GM12873 (cell line): ENCODE data around the gene SNX22.

Source experiments
- CTCF ChIP-seq: IDR thresholded peaks from 2 replicates; pipeline ENCODE4 v1.5.1; 2012; ENCODE audit warnings: low read depth, mild to moderate bottlenecking, moderate library complexity, low read length, control low read depth; ENCODE audit not compliant: insufficient read depth; ENCODE audit errors: missing control alignments

SNX22 gene

GRCh38 chr15:64146885-64147681 lies 4.4 kb upstream of the SNX22 start:
- TF ChIP-seq CTCF: no peak

- no peak for TF ChIP-seq CTCF
These were observed 3.4 kb upstream of the SNX22 start for GRCh38 chr15:64148168-64148567.

- TF ChIP-seq CTCF: no peak
These were observed 3.0 kb upstream of the SNX22 start for GRCh38 chr15:64148581-64148980.

- TF ChIP-seq CTCF: peak; percentile 52
These were observed 2.1 kb upstream of the SNX22 start for GRCh38 chr15:64149424-64149823.

- no peak for TF ChIP-seq CTCF
These were observed 1.5 kb upstream of the SNX22 start for GRCh38 chr15:64149893-64150578.

- TF ChIP-seq CTCF: no peak
These were observed 1.2 kb downstream of the SNX22 start for GRCh38 chr15:64152507-64153387.
